Peyer's patch (tissue), 4 donors: ENCODE measurements around the gene ALDH1L2. TPM values are rescaled to one million over a fixed set of nuclear protein-coding genes. Genes with fewer than 3 reads are reported as not detected.

ENCODE experiments used
- DNase-seq, 3 donors: peaks; one replicate each; pipeline ENCODE4 v3.0.0-alpha.2; 2017 to 2019
- H3K27ac ChIP-seq, 4 donors: fragments of 200-600 bp; sonication (generic); one replicate each; pipeline ENCODE4 v1.5.1; 2016 to 2019
- H3K27me3 ChIP-seq, 2 donors: fragments of 200-600 bp; sonication (generic); one replicate each; pipeline ENCODE4 v1.5.1; 2019
- H3K36me3 ChIP-seq, 3 donors: fragments of 200-600 bp; sonication (generic); one replicate each; pipeline ENCODE4 v1.5.1; 2016 to 2019
- H3K4me1 ChIP-seq, 4 donors: fragments of 200-600 bp; sonication (generic); one replicate each; pipeline ENCODE4 v1.5.1; 2016 to 2019
- H3K4me3 ChIP-seq, 4 donors: fragments of 200-600 bp; sonication (generic); 1 replicate in 3 of 4; 2 replicates in 1 of 4; pipeline ENCODE4 v1.5.1; 2016 to 2019; ENCODE audit warnings: mild to moderate bottlenecking in 1 of 4
- H3K9me3 ChIP-seq, 4 donors: fragments of 200-600 bp; sonication (generic); one replicate each; pipeline ENCODE4 v1.5.1; 2016 to 2019; ENCODE audit warnings: mild to moderate bottlenecking in 1 of 4
- POLR2A ChIP-seq, 2 donors: fragments of 450-650 bp; IDR thresholded peaks; one replicate each; pipeline ENCODE4 v1.5.1; 2017; ENCODE audit warnings: antibody characterized with exemption in 2 of 2, mild to moderate bottlenecking in 2 of 2, moderate library complexity in 2 of 2
- total RNA-seq, 4 donors: library from RNA; depleted of rRNA; stranded (reverse); fragments of >200 nt; gene quantifications; one replicate each; pipeline ENCODE4 v1.1.0, GENCODE V29; 2016
- TF ChIP-seq, protein P1 (sequence below), 6 experiments: fragments of 450-650 bp in 4 of 6; fragments of 200-600 bp in 2 of 6; sonication (generic) in 1 of 6; IDR thresholded peaks; one replicate each; pipeline ENCODE4 v1.5.1; 2017 to 2019; ENCODE audit warnings: antibody characterized with exemption in 6 of 6, mild to moderate bottlenecking in 3 of 6, moderate library complexity in 1 of 6

ALDH1L2 gene
- total RNA-seq, 4 donors from 2014 or later = 0.70 to 5.8 (median 4.0) TPM

DNA sequence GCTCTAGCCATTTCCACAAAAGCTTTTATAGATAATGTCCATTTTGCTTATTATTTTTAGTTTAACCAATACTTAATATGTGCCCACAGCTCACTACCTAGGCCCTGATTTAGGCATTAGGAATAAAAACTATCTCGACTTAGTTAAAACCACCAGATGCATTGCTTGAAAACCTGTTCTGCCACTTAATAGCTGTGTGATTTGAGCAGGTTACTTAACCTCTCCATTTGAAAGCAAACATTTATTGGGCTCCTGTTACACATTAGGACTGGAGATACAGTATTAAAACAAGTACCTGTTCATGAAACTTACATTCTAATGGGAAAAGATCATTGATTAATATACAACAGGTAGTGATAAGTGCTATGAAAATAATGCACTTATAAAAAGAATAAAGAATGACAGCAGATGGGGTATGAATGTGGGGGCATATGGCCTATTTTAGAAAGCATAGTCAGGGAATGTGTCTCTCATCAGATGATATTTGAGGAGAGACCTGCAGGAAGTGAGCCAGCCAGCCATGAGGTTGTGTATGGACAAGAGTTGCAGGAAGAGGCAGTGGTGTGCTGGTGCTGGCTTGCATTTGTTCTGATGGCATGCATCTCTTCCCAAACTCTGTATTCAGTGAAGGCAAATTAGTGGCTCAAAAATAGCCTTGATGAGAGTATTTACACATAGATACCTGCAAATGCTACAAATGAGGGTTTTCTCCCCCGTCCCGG lies 63.9 kb downstream of the ALDH1L2 start:
- H3K27me3 ChIP-seq = no peaks in the 10 kb centered on the region
- H3K36me3 ChIP-seq = no peaks in the 10 kb centered on the region
- H3K4me3 ChIP-seq = no peak overlapping the region
- no peaks in the 10 kb centered on the region for H3K9me3 ChIP-seq
- no peaks in the 10 kb centered on the region for H3K4me1 ChIP-seq
- H3K27ac ChIP-seq = no peak overlapping the region
- no peak for DNase-seq
- TF ChIP-seq POLR2A (IDR thresholded peaks at IDR 0.05) = no peak
- TF ChIP-seq, protein P1, sequence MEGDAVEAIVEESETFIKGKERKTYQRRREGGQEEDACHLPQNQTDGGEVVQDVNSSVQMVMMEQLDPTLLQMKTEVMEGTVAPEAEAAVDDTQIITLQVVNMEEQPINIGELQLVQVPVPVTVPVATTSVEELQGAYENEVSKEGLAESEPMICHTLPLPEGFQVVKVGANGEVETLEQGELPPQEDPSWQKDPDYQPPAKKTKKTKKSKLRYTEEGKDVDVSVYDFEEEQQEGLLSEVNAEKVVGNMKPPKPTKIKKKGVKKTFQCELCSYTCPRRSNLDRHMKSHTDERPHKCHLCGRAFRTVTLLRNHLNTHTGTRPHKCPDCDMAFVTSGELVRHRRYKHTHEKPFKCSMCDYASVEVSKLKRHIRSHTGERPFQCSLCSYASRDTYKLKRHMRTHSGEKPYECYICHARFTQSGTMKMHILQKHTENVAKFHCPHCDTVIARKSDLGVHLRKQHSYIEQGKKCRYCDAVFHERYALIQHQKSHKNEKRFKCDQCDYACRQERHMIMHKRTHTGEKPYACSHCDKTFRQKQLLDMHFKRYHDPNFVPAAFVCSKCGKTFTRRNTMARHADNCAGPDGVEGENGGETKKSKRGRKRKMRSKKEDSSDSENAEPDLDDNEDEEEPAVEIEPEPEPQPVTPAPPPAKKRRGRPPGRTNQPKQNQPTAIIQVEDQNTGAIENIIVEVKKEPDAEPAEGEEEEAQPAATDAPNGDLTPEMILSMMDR (IDR thresholded peaks at IDR 0.05) = no peak

DNA sequence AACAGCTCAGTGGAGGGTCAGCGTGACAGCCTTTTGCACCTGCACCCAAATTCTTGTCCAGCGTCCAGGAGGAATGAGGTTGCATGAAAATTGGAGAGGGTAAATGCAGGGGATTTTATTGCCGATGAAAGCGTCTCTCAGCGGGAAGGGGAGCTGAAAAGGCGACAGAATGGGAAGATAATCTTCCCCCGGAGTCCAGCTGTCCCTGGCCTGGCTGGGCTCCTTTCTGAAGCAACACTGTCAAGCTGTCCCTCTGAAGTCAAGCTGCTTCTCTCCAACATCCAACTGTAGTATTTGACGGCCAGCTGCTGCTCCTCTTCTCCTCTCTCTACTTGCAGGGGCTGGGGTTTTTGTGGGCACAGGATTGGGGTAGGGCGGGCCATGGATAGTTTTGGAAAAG lies 65.5 kb downstream of the ALDH1L2 start:
- no peak overlapping the region for H3K4me3 ChIP-seq
- no peaks in the 10 kb centered on the region for H3K36me3 ChIP-seq
- H3K27me3 ChIP-seq = no peaks in the 10 kb centered on the region
- no peaks in the 10 kb centered on the region for H3K9me3 ChIP-seq
- no peaks in the 10 kb centered on the region for H3K4me1 ChIP-seq
- DNase-seq = no peak
- no peak overlapping the region for H3K27ac ChIP-seq
- TF ChIP-seq POLR2A (IDR thresholded peaks at IDR 0.05) = no peak
- TF ChIP-seq, protein P1 (IDR thresholded peaks at IDR 0.05) = no peak

DNA sequence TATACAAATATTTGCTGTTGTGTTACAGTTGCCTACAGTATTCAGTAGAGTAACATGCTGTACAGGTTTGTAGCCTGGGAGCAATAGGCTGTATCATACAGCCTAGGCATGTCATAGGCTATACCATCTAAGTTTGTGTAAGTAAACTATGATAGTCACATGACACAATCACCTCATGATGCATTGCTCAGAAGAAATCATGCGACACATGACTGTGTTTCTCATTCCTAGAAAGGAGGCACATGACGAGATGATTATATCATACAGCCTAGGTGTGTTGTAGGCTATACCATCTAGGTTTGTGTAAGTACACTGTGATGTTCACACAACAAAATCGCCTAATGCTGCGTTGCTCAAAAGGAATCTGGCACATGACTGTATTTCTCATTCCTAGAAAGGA lies 66.2 kb downstream of the ALDH1L2 start:
- DNase-seq = no peak
- TF ChIP-seq, protein P1 (IDR thresholded peaks at IDR 0.05) = no peak
- no peak for TF ChIP-seq POLR2A (IDR thresholded peaks at IDR 0.05)
- Histone ChIP-seq H3K36me3 (peaks cover 0 to 1% (median 0%) of the 10 kb centered on the region in 3 donors), H3K27me3 (no peaks in the 10 kb centered on the region), H3K9me3 (no peaks in the 10 kb centered on the region), H3K4me1 (no peaks in the 10 kb centered on the region), H3K27ac (no peak overlapping the region), H3K4me3 (no peak overlapping the region)

DNA sequence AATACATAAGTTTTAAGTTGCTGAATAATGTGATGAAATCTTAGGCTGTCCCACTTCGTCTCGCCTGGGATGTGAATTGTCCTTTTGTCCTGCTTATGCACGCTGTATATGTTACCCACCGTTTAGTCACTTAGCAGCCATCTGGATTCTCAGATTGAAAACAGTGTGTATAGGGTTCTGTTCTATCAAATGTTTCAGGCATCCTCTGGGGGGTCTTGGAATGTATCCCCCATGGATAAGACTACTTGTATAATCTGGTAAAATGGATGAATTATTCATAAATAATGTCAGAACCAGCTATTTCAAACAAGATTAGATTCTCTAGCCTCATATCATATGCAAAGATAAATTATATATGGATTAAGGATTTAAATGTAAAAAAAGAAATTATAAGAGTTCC lies 68.7 kb downstream of the ALDH1L2 start:
- peaks cover 0 to 6% (median 0%) of the 10 kb centered on the region in 3 donors for H3K36me3 ChIP-seq
- no peak for DNase-seq
- H3K4me1 ChIP-seq = no peaks in the 10 kb centered on the region
- no peak overlapping the region for H3K4me3 ChIP-seq
- no peaks in the 10 kb centered on the region for H3K27me3 ChIP-seq
- H3K27ac ChIP-seq = no peak overlapping the region
- no peak for TF ChIP-seq POLR2A (IDR thresholded peaks at IDR 0.05)
- TF ChIP-seq, protein P1 (IDR thresholded peaks at IDR 0.05) = no peak
- no peaks in the 10 kb centered on the region for H3K9me3 ChIP-seq

DNA sequence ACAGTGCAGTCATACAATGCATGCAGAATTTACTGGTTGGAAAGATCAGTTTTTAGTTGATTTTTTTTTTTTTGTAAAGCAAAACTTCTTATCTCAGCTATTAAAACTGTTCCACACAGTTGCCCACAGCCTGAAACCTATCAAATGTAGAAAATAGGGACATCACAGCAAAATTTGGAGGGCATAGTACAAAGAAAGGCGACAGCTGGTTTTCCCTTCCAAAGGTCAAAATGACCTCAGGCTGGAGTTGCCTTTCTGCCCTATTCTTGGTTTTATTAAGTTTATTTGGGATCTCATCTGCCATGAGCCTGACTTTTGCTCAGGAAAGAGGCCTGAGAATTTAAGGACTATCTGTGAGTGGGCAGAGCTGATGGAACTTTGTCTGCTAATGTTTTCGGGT lies 69.7 kb downstream of the ALDH1L2 start:
- Histone ChIP-seq H3K4me3 (no peak overlapping the region), H3K9me3 (no peaks in the 10 kb centered on the region), H3K27me3 (no peaks in the 10 kb centered on the region), H3K36me3 (peaks cover 0 to 6% (median 0%) of the 10 kb centered on the region in 3 donors), H3K4me1 (no peaks in the 10 kb centered on the region), H3K27ac (no peak overlapping the region)
- TF ChIP-seq, protein P1 (IDR thresholded peaks at IDR 0.05) = no peak
- TF ChIP-seq POLR2A (IDR thresholded peaks at IDR 0.05) = no peak
- no peak for DNase-seq
